ENCODE results near the gene STOML1.
"Not testable (repeated sequence)": the region's sequence is repeated elsewhere in the genome, so short reads cannot be mapped to it uniquely, and the experiment has no call there.

STOML1 gene

GRCh38 chr15:73986055-73986775 is 5.9 kb downstream of the STOML1 start:
- DNase-seq: no peak

- DNase-seq: no peak
Measured at GRCh38 chr15:73985101-73985873, 6.8 kb downstream of the STOML1 start.

GRCh38 chr15:73984208-73984979 is 7.7 kb downstream of the STOML1 start:
- DNase-seq: no peak

- DNase-seq: no peak
Measured at GRCh38 chr15:73983773-73984172, 8.3 kb downstream of the STOML1 start.

GRCh38 chr15:73983211-73983727 is 8.8 kb downstream of the STOML1 start:
- no peak for DNase-seq

- peak; percentile 42 for DNase-seq
Measured at GRCh38 chr15:73982222-73982962, 9.7 kb downstream of the STOML1 start.

- DNase-seq: peak; percentile 91
Measured at GRCh38 chr15:73981761-73982221, 10.3 kb downstream of the STOML1 start.

GRCh38 chr15:73979636-73980035 is 12.5 kb downstream of the STOML1 start:
- DNase-seq: no peak

- no peak for DNase-seq
Measured at GRCh38 chr15:73978896-73979295, 13.2 kb downstream of the STOML1 start.

- DNase-seq: peak; percentile 84
Measured at GRCh38 chr15:73975440-73976125, 16.5 kb downstream of the STOML1 start.

GRCh38 chr15:73973683-73974200 is 18.4 kb downstream of the STOML1 start:
- not testable (repeated sequence) for DNase-seq

- peak; percentile 79 for DNase-seq
Measured at GRCh38 chr15:73972984-73973682, 19.0 kb downstream of the STOML1 start.

GRCh38 chr15:73969151-73969759 is 22.8 kb downstream of the STOML1 start:
- DNase-seq: no peak

GRCh38 chr15:73968461-73968860 is 23.6 kb downstream of the STOML1 start:
- DNase-seq: no peak

- peak; percentile 84 for DNase-seq
Measured at GRCh38 chr15:73965758-73966113, 26.4 kb downstream of the STOML1 start.

- no peak for DNase-seq
Measured at GRCh38 chr15:73965094-73965757, 26.9 kb downstream of the STOML1 start.

GRCh38 chr15:73964736-73965093 is 27.4 kb downstream of the STOML1 start:
- peak; percentile 77 for DNase-seq

- DNase-seq: no peak
Measured at GRCh38 chr15:73962433-73962832, 29.7 kb downstream of the STOML1 start.

GRCh38 chr15:73960472-73961070 is 31.5 kb downstream of the STOML1 start:
- DNase-seq: not testable (repeated sequence)

- DNase-seq: no peak
Measured at GRCh38 chr15:73959801-73960200, 32.3 kb downstream of the STOML1 start.

All from inflammatory macrophage treated with lipopolysaccharide for 4 hours (primary cell).